Measurements from ENCODE around the gene ASB9.
A peak's percentile ranks its signal among the peaks of the same experiment; 100 is the strongest.
"Not testable (repeated sequence)": the region's sequence is repeated elsewhere in the genome, so short reads cannot be mapped to it uniquely, and the experiment has no call there.

ASB9 gene

GRCh38 chrX:15269618-15270521 lies at the start of gene ASB9:
TSS of gene ASB9 (minus strand) at chrX:15270083. CDS start at chrX:15269874, 209 bp downstream.
- DNase-seq = peak; percentile 12

GRCh38 chrX:15319075-15319474 lies 49.2 kb upstream of the ASB9 start:
- no peak for DNase-seq

GRCh38 chrX:15315509-15315908 lies 45.6 kb upstream of the ASB9 start, which contains the start of gene ASB11:
TSS of gene ASB11 (minus strand) at chrX:15315640. CDS start at chrX:15315605, 35 bp downstream.
- no peak for DNase-seq

- DNase-seq = no peak
Observed at GRCh38 chrX:15314472-15314871, 44.6 kb upstream of the ASB9 start.

GRCh38 chrX:15311119-15311518 lies 41.2 kb upstream of the ASB9 start:
- DNase-seq = no peak

- DNase-seq = no peak
Observed at GRCh38 chrX:15310117-15310516, 40.2 kb upstream of the ASB9 start.

- DNase-seq = not testable (repeated sequence)
Observed at GRCh38 chrX:15305899-15306298, 36.0 kb upstream of the ASB9 start.

GRCh38 chrX:15301924-15302323 lies 32.0 kb upstream of the ASB9 start:
- no peak for DNase-seq

- DNase-seq = peak; percentile 15
Observed at GRCh38 chrX:15299941-15300851, 30.3 kb upstream of the ASB9 start.

GRCh38 chrX:15298780-15299179 lies 28.9 kb upstream of the ASB9 start:
- no peak for DNase-seq

- no peak for DNase-seq
Observed at GRCh38 chrX:15298201-15298600, 28.3 kb upstream of the ASB9 start.

GRCh38 chrX:15293451-15293850 lies 23.6 kb upstream of the ASB9 start:
- no peak for DNase-seq

GRCh38 chrX:15292861-15293260 lies 23.0 kb upstream of the ASB9 start:
- DNase-seq = no peak

- DNase-seq = no peak
Observed at GRCh38 chrX:15277604-15278003, 7.7 kb upstream of the ASB9 start.

- no peak for DNase-seq
Observed at GRCh38 chrX:15274946-15275345, 5.1 kb upstream of the ASB9 start.

GRCh38 chrX:15273275-15273674 lies 3.4 kb upstream of the ASB9 start:
- not testable (repeated sequence) for DNase-seq

- no peak for DNase-seq
Observed at GRCh38 chrX:15271757-15272156, 1.9 kb upstream of the ASB9 start.

GRCh38 chrX:15269120-15269519 lies 763 bp downstream of the ASB9 start:
- DNase-seq = no peak

GRCh38 chrX:15254852-15255251 lies 15.0 kb downstream of the ASB9 start:
- no peak for DNase-seq

GRCh38 chrX:15245896-15246295 lies 24.0 kb downstream of the ASB9 start:
- no peak for DNase-seq

- no peak for DNase-seq
Observed at GRCh38 chrX:15244421-15244820, 25.5 kb downstream of the ASB9 start.

GRCh38 chrX:15242899-15243555 lies 26.9 kb downstream of the ASB9 start:
- DNase-seq = peak; percentile 11

GRCh38 chrX:15241301-15241700 lies 28.6 kb downstream of the ASB9 start:
- DNase-seq = no peak

All from retina (tissue), 1 donor.